SK-N-SH (cell line): Measurements from ENCODE around the gene DNAJB6. TPM values are rescaled to one million over a fixed set of nuclear protein-coding genes. Genes with fewer than 3 reads are reported as not detected.
A peak's percentile ranks its signal among the peaks of the same experiment; 100 is the strongest.

Experiments used
- CTCF ChIA-PET: fragments of 300-600, 350-600 bp; formaldehyde crosslinking; extraction: SDS; loops from one replicate; lab custom pipeline; 2021; lab: Yijun Ruan, JAX
- POLR2A ChIA-PET: fragments of 350-600 bp; sonication (Branson Sonifier 250); formaldehyde crosslinking; extraction: SDS; loops from one replicate; lab custom pipeline; 2020; ENCODE audit warnings: antibody characterized with exemption, inconsistent platforms; lab: Yijun Ruan, JAX
- DNase-seq: peaks from one replicate; pipeline ENCODE4 v3.0.0; 2012
- H2AFZ ChIP-seq: fragments of 200-600 bp; sonication (generic); 2 replicates; pipeline ENCODE4 v1.8.1; 2016; ENCODE audit warnings: antibody characterized with exemption, mild to moderate bottlenecking, low read depth
- H3F3A ChIP-seq: fragments of 200-600 bp; sonication (generic); replicated peaks from 2 replicates; pipeline ENCODE3; 2016; ENCODE audit warnings: antibody characterized with exemption, mild to moderate bottlenecking; ENCODE audit not compliant: insufficient read depth
- H3K27ac ChIP-seq, 2 experiments: fragments of 200-500 bp in 1 of 2; fragments of 200-600 bp in 1 of 2; sonication (Bioruptor generic) in 1 of 2; sonication (generic), shearing (Covaris generic) in 1 of 2; 2 replicates each; pipeline versions ENCODE4 v1.5.1 to v1.6.1; 2014 to 2016; ENCODE audit warnings: low read depth in 2 of 2, inconsistent platforms in 1 of 2, low read length in 1 of 2, mild to moderate bottlenecking in 1 of 2, mixed read lengths in 1 of 2
- H3K27me3 ChIP-seq: fragments of 200-600 bp; sonication (generic), shearing (Covaris generic); 2 replicates; pipeline ENCODE4 v1.6.1; 2016; ENCODE audit warnings: mixed run types; ENCODE audit not compliant: insufficient read depth
- H3K36me3 ChIP-seq, 2 experiments: fragments of 200-500 bp in 1 of 2; fragments of 200-600 bp in 1 of 2; sonication (Bioruptor generic) in 1 of 2; sonication (generic) in 1 of 2; replicated peaks in 1 of 2; 2 replicates each; pipeline versions ENCODE3 to v1.5.1; 2014 to 2016; ENCODE audit warnings: low read length in 1 of 2, mild to moderate bottlenecking in 1 of 2; ENCODE audit not compliant: insufficient read depth in 2 of 2, control insufficient read depth in 1 of 2
- H3K4me1 ChIP-seq, 2 experiments: fragments of 200-500 bp in 1 of 2; fragments of 200-600 bp in 1 of 2; sonication (Bioruptor generic) in 1 of 2; sonication (generic), shearing (Covaris generic) in 1 of 2; 2 replicates each; pipeline versions ENCODE4 v1.5.1 to v1.6.1; 2014 to 2016; ENCODE audit warnings: low read depth in 1 of 2, low read length in 1 of 2, mixed run types in 1 of 2; ENCODE audit not compliant: insufficient read depth in 2 of 2, control insufficient read depth in 1 of 2
- H3K4me2 ChIP-seq: fragments of 200-600 bp; sonication (generic), shearing (Covaris generic); 2 replicates; pipeline ENCODE4 v1.6.1; 2017; ENCODE audit warnings: mixed run types
- H3K4me3 ChIP-seq, 2 experiments: fragments of 200-500 bp in 1 of 2; fragments of 200-600 bp in 1 of 2; sonication (Bioruptor generic) in 1 of 2; sonication (generic), shearing (Covaris generic) in 1 of 2; 2 replicates each; pipeline versions ENCODE4 v1.5.1 to v1.8.1; 2014 to 2016; ENCODE audit warnings: low read depth in 2 of 2, inconsistent platforms in 1 of 2, low read length in 1 of 2, mild to moderate bottlenecking in 1 of 2, mixed read lengths in 1 of 2, moderate library complexity in 1 of 2
- H3K79me2 ChIP-seq: fragments of 200-600 bp; sonication (generic); 2 replicates; pipeline ENCODE4 v1.8.1; 2017; ENCODE audit warnings: mild to moderate bottlenecking; ENCODE audit not compliant: insufficient read depth
- H3K9ac ChIP-seq: fragments of 200-600 bp; sonication (generic); 2 replicates; pipeline ENCODE4 v1.6.1; 2017; ENCODE audit warnings: mixed run types
- H3K9me2 ChIP-seq: fragments of 200-600 bp; sonication (generic); 2 replicates; pipeline ENCODE4 v1.6.1; 2017; ENCODE audit warnings: mixed run types
- H3K9me3 ChIP-seq: fragments of 200-600 bp; sonication (generic); 2 replicates; pipeline ENCODE4 v1.6.1; 2017; ENCODE audit warnings: mixed run types, mild to moderate bottlenecking, moderate library complexity
- H4K20me1 ChIP-seq: fragments of 200-600 bp; sonication (generic); 2 replicates; pipeline ENCODE4 v1.6.1; 2017; ENCODE audit warnings: mild to moderate bottlenecking, mixed run types; ENCODE audit not compliant: insufficient read depth
- CHD2 ChIP-seq: fragments of 150-350 bp; IDR thresholded peaks from 2 replicates; pipeline ENCODE4 v1.6.1; 2018; ENCODE audit warnings: low read length; ENCODE audit not compliant: partially characterized antibody
- EP300 ChIP-seq, 2 experiments: IDR thresholded peaks; 2 replicates each; pipeline versions ENCODE4 v1.4.0 to v1.6.1; 2012; ENCODE audit warnings: borderline replicate concordance in 1 of 2, low read depth in 1 of 2, low read length in 1 of 2
- FOSL2 ChIP-seq: IDR thresholded peaks from 2 replicates; pipeline ENCODE4 v1.4.0; 2012; ENCODE audit warnings: low read depth, mild to moderate bottlenecking, moderate library complexity, borderline replicate concordance
- FOXM1 ChIP-seq: IDR thresholded peaks from 2 replicates; pipeline ENCODE4 v1.4.0; 2012; ENCODE audit warnings: low read depth, mild to moderate bottlenecking
- GABPA ChIP-seq: IDR thresholded peaks from 2 replicates; pipeline ENCODE4 v1.4.0; 2012; ENCODE audit warnings: low read depth, mild to moderate bottlenecking
- GATA2 ChIP-seq: sonication (generic); formaldehyde crosslinking; IDR thresholded peaks from 2 replicates; pipeline ENCODE4 v1.5.0; 2020; ENCODE audit warnings: mild to moderate bottlenecking, missing genetic modification reagents
- IRF3 ChIP-seq: fragments of 150-350 bp; IDR thresholded peaks from 2 replicates; pipeline ENCODE4 v1.6.1; 2016; ENCODE audit warnings: mild to moderate bottlenecking, low read depth, low read length
- JUND ChIP-seq: IDR thresholded peaks from 2 replicates; pipeline ENCODE4 v1.4.0; 2012
- MAX ChIP-seq: IDR thresholded peaks from 2 replicates; pipeline ENCODE4 v1.4.0; 2012; ENCODE audit warnings: low read depth
- MXI1 ChIP-seq: IDR thresholded peaks from 2 replicates; pipeline ENCODE4 v1.6.1; 2012; ENCODE audit warnings: mild to moderate bottlenecking, low read depth, low read length, improper control_type of control experiment
- NRF1 ChIP-seq: IDR thresholded peaks from 2 replicates; pipeline ENCODE4 v1.6.1; 2012; ENCODE audit warnings: low read depth, mild to moderate bottlenecking, low read length
- PBX3 ChIP-seq: IDR thresholded peaks from 2 replicates; pipeline ENCODE4; 2012
- RAD21 ChIP-seq: IDR thresholded peaks from 2 replicates; pipeline ENCODE4 v1.6.1; 2012; ENCODE audit warnings: mild to moderate bottlenecking, low read length
- RFX5 ChIP-seq: IDR thresholded peaks from 2 replicates; pipeline ENCODE4 v1.6.1; 2012; ENCODE audit warnings: mild to moderate bottlenecking, improper control_type of control experiment, low read length
- SIN3A ChIP-seq: IDR thresholded peaks from 2 replicates; pipeline ENCODE4 v1.6.1; 2012; ENCODE audit warnings: low read depth, mild to moderate bottlenecking, low read length, moderate library complexity, borderline replicate concordance
- SMC3 ChIP-seq: IDR thresholded peaks from 2 replicates; pipeline ENCODE4 v1.6.1; 2012; ENCODE audit warnings: low read depth, low read length, improper control_type of control experiment
- TCF12 ChIP-seq: IDR thresholded peaks from 2 replicates; pipeline ENCODE4 v1.4.0; 2012
- TEAD4 ChIP-seq: IDR thresholded peaks from 2 replicates; pipeline ENCODE4 v1.4.0; 2012; ENCODE audit warnings: mild to moderate bottlenecking, borderline replicate concordance; ENCODE audit not compliant: insufficient read depth
- USF1 ChIP-seq: IDR thresholded peaks from 2 replicates; pipeline ENCODE4 v1.4.0; 2012; ENCODE audit warnings: low read depth, borderline replicate concordance
- USF2 ChIP-seq: fragments of 150-350 bp; IDR thresholded peaks from 2 replicates; pipeline ENCODE4 v1.6.1; 2017; ENCODE audit warnings: antibody characterized with exemption, low read length, low read depth, borderline replicate concordance
- YY1 ChIP-seq: IDR thresholded peaks from 2 replicates; pipeline ENCODE4 v1.4.0; 2012; ENCODE audit warnings: low read depth, mild to moderate bottlenecking
- WGBS: methylation state at CpG from one replicate; pipeline ENCODE4 v1.1.6; 2017; ENCODE audit warnings: low lambda C conversion rate; 5-methylcytosine and 5-hydroxymethylcytosine counted together
- polyA plus RNA-seq, 3 experiments: library from polyadenylated mRNA; depleted of rRNA; stranded (reverse); fragments of >200 nt; gene quantifications; 2 replicates each; pipeline ENCODE4 v1.2.3, GENCODE V29; 2012

DNAJB6 gene
- polyA plus RNA-seq, 1 of the 3 experiments (the other 2 are of a cell fraction): 176 TPM

GRCh38 chr7:157397036-157397720, 60.4 kb downstream of the DNAJB6 start:
- peaks cover 87% of the 10 kb centered on the region for H3K79me2 ChIP-seq

GRCh38 chr7:157397731-157398691, 61.2 kb downstream of the DNAJB6 start:
- ChIA-PET POLR2A (no interaction called here), CTCF (interaction anchor here (0.6 to 7.4 kb wide), 19 partner anchors 10 to 1031 kb away, joined by 3 to 90 read pairs (median 4); no protein-coding TSS in a partner anchor)
- Histone ChIP-seq H3K36me3 (peaks cover 40 to 47% of the 10 kb centered on the region in 2 experiments), H2AFZ (peak overlapping the region; percentile 19; the same call in 1 of the 2 replicates), H3K4me3 (peak overlapping the region in 1 of 2 experiments; percentile 17; a peak in 1 of 4 replicates), H3K9ac (peak overlapping the region; percentile 50; the same call in 1 of the 2 replicates), H3K4me1 (peaks cover 9 to 30% of the 10 kb centered on the region in 2 experiments; a peak in 3 of 4 replicates), H3K27me3 (no peaks in the 10 kb centered on the region), H3F3A (peaks cover 32% of the 10 kb centered on the region), H4K20me1 (0 out of 2 replicates have a peak, but pooled peaks cover 6% of the 10 kb centered on the region), H3K79me2 (peaks cover 84% of the 10 kb centered on the region), H3K9me2 (no peaks in the 10 kb centered on the region), H3K9me3 (no peaks in the 10 kb centered on the region), H3K4me2 (peak overlapping the region; percentile 67), H3K27ac (peak overlapping the region; percentile 76 to 93)
- DNase-seq: peak; percentile 86
- WGBS: 46% methylated on average over 23 of the region's 23 CpGs
- peak; percentile 52 to 67; a peak in 2 of 4 replicates for TF ChIP-seq EP300 (IDR thresholded peaks at IDR 0.05; ENCODE audit: borderline replicate concordance in 1 of 2, low read depth in 1 of 2, low read length in 1 of 2)
- peak; percentile 57 for TF ChIP-seq RAD21
- TF ChIP-seq IRF3: peak; percentile 27; the same call in 1 of the 2 replicates
- peak; percentile 69; the same call in 1 of the 2 replicates for TF ChIP-seq MAX
- peak; percentile 63 for TF ChIP-seq JUND
- TF ChIP-seq RFX5: no peak
- peak; percentile 61 for TF ChIP-seq FOSL2
- peak; percentile 80 for TF ChIP-seq GATA2 (CRISPR knock-in tag)
- TF ChIP-seq USF2: no peak
- peak; percentile 50 for TF ChIP-seq SMC3
- no peak for TF ChIP-seq FOXM1
- peak; percentile 79 for TF ChIP-seq TCF12
- peak; percentile 88 for TF ChIP-seq YY1
- TF ChIP-seq MXI1: peak; percentile 93
- peak; percentile 33; the same call in 1 of the 2 replicates for TF ChIP-seq PBX3
- TF ChIP-seq USF1: no peak
- TF ChIP-seq CHD2: peak; percentile 60
- TF ChIP-seq GABPA: 0 out of 2 replicates have a peak, but pooled peaks have one; percentile 12
- peak; percentile 88 for TF ChIP-seq TEAD4

More at GRCh38 chr7:157397036-157397720, 60.4 kb downstream of the DNAJB6 start:
- 94% methylated on average over 31 of the region's 31 CpGs for WGBS
- no peak overlapping the region for H2AFZ ChIP-seq
- H3K36me3 ChIP-seq: peaks cover 41 to 46% of the 10 kb centered on the region in 2 experiments
- peaks cover 32% of the 10 kb centered on the region for H3F3A ChIP-seq
- POLR2A ChIA-PET: no interaction called here
- H3K4me3 ChIP-seq: no peak overlapping the region
- peak overlapping the region; percentile 76 to 93 for H3K27ac ChIP-seq
- H3K4me2 ChIP-seq: no peak overlapping the region
- peaks cover 9 to 30% of the 10 kb centered on the region in 2 experiments; a peak in 3 of 4 replicates for H3K4me1 ChIP-seq
- CTCF ChIA-PET: interaction anchor here (0.9 to 7.4 kb wide), 14 partner anchors 9 to 956 kb away, joined by 3 to 90 read pairs (median 4); no protein-coding TSS in a partner anchor
- no peaks in the 10 kb centered on the region for H3K9me3 ChIP-seq
- H3K27me3 ChIP-seq: no peaks in the 10 kb centered on the region
- TF ChIP-seq SIN3A (0 out of 2 replicates have a peak, but pooled peaks have one; percentile 11), NRF1 (no peak)
- DNase-seq: peak; percentile 46
- H3K9me2 ChIP-seq: no peaks in the 10 kb centered on the region
- H4K20me1 ChIP-seq: 0 out of 2 replicates have a peak, but pooled peaks cover 8% of the 10 kb centered on the region
- peak overlapping the region; percentile 50; the same call in 1 of the 2 replicates for H3K9ac ChIP-seq
